HepG2 (cell line): Measurements from ENCODE around the gene RAD51C. TPM values are rescaled to one million over a fixed set of nuclear protein-coding genes. Genes with fewer than 3 reads are reported as not detected.
A peak's percentile ranks its signal among the peaks of the same experiment; 100 is the strongest.

Experiments
- ARNT ChIP-seq: fragments of 450-650 bp; IDR thresholded peaks from 2 replicates; pipeline ENCODE4 v1.6.1; 2017
- BORCS8-MEF2B ChIP-seq: sonication (generic); formaldehyde crosslinking; IDR thresholded peaks from 2 replicates; pipeline ENCODE4 v1.8.0; 2022; ENCODE audit warnings: mild to moderate bottlenecking, missing genetic modification reagents
- CREB1 ChIP-seq, 2 experiments: fragments of 450-650 bp in 1 of 2; IDR thresholded peaks; 2 replicates each; pipeline ENCODE4 v1.6.1; 2016 to 2017; ENCODE audit warnings: control low read depth in 1 of 2, mild to moderate bottlenecking in 1 of 2, missing compliant biosample characterization in 1 of 2, missing genetic modification characterization in 1 of 2
- CTCF ChIP-seq: sonication (generic); formaldehyde crosslinking; IDR thresholded peaks from 2 replicates; pipeline ENCODE4 v1.5.0; 2020; ENCODE audit warnings: mild to moderate bottlenecking, missing genetic modification reagents, moderate library complexity
- DNMT3B ChIP-seq: conservative IDR thresholded peaks from 2 replicates; pipeline ENCODE4 v1.6.1; 2016; ENCODE audit warnings: missing biosample characterization, control low read depth
- FOXA3 ChIP-seq: IDR thresholded peaks from 2 replicates; pipeline ENCODE4 v1.6.1; 2016; ENCODE audit warnings: missing genetic modification reagents, missing compliant biosample characterization
- HMG20A ChIP-seq: IDR thresholded peaks from 2 replicates; pipeline ENCODE4 v1.6.1; 2016; ENCODE audit warnings: borderline replicate concordance
- IRX3 ChIP-seq: sonication (generic); formaldehyde crosslinking; IDR thresholded peaks from 2 replicates; pipeline ENCODE4 v1.8.1; 2023; ENCODE audit warnings: mild to moderate bottlenecking, low read depth, missing genetic modification reagents, borderline replicate concordance
- ISL2 ChIP-seq: sonication (generic); formaldehyde crosslinking; IDR thresholded peaks from 2 replicates; pipeline ENCODE4 v1.5.0; 2020; ENCODE audit warnings: missing genetic modification reagents
- JDP2 ChIP-seq: sonication (generic); formaldehyde crosslinking; IDR thresholded peaks from 2 replicates; pipeline ENCODE4 v1.8.1; 2022; ENCODE audit warnings: missing genetic modification reagents, borderline replicate concordance
- JUN ChIP-seq: sonication (generic); formaldehyde crosslinking; IDR thresholded peaks from 2 replicates; pipeline ENCODE4 v1.4.0; 2020; ENCODE audit warnings: mild to moderate bottlenecking, missing genetic modification reagents
- KDM4B ChIP-seq: sonication (generic); formaldehyde crosslinking; IDR thresholded peaks from 2 replicates; pipeline ENCODE4 v1.4.0; 2020; ENCODE audit warnings: missing genetic modification reagents
- MAFF ChIP-seq: IDR thresholded peaks from 2 replicates; pipeline ENCODE4 v1.6.1; 2011; ENCODE audit warnings: low read depth, low read length, improper control_type of control experiment
- MIXL1 ChIP-seq: IDR thresholded peaks from 2 replicates; pipeline ENCODE4 v1.6.1; 2016
- NONO ChIP-seq, 2 experiments: fragments of 450-650 bp in 1 of 2; sonication (generic) in 1 of 2; formaldehyde crosslinking in 1 of 2; IDR thresholded peaks in 1 of 2; conservative IDR thresholded peaks in 1 of 2; 2 replicates each; pipeline versions ENCODE4 v1.6.1 to v1.8.0; 2017 to 2022; ENCODE audit warnings: mild to moderate bottlenecking in 1 of 2, missing genetic modification reagents in 1 of 2, moderate library complexity in 1 of 2
- POGK ChIP-seq: sonication (generic); formaldehyde crosslinking; conservative IDR thresholded peaks from 2 replicates; pipeline ENCODE4 v1.8.0; 2022; ENCODE audit warnings: mild to moderate bottlenecking, moderate library complexity, missing genetic modification reagents
- RFX1 ChIP-seq: fragments of 450-650 bp; IDR thresholded peaks from 2 replicates; pipeline ENCODE4 v1.6.1; 2017
- SP1 ChIP-seq, 2 experiments: fragments of 450-650 bp in 1 of 2; sonication (generic) in 1 of 2; formaldehyde crosslinking in 1 of 2; IDR thresholded peaks; 2 replicates each; pipeline versions ENCODE4 v1.4.0 to v1.6.1; 2016 to 2020; ENCODE audit warnings: missing genetic modification reagents in 1 of 2
- SP4 ChIP-seq: sonication (generic); formaldehyde crosslinking; IDR thresholded peaks from 2 replicates; pipeline ENCODE4 v1.8.1; 2023; ENCODE audit warnings: mild to moderate bottlenecking, missing genetic modification reagents
- TARDBP ChIP-seq: sonication (generic); formaldehyde crosslinking; IDR thresholded peaks from 2 replicates; pipeline ENCODE4 v1.8.0; 2022; ENCODE audit warnings: mild to moderate bottlenecking, missing genetic modification reagents
- ZC3H4 ChIP-seq: sonication (generic); formaldehyde crosslinking; IDR thresholded peaks from 2 replicates; pipeline ENCODE4 v1.4.0; 2020; ENCODE audit warnings: missing genetic modification reagents, borderline replicate concordance
- ZNF234 ChIP-seq: sonication (generic); formaldehyde crosslinking; conservative IDR thresholded peaks from 2 replicates; pipeline ENCODE4 v1.5.1; 2020; ENCODE audit warnings: mild to moderate bottlenecking, missing genetic modification reagents
- ZNF34 ChIP-seq: sonication (generic); formaldehyde crosslinking; IDR thresholded peaks from 2 replicates; pipeline ENCODE4 v1.4.0; 2020; ENCODE audit warnings: mild to moderate bottlenecking, missing genetic modification reagents, borderline replicate concordance
- ZNF513 ChIP-seq: sonication (generic); formaldehyde crosslinking; conservative IDR thresholded peaks from 2 replicates; pipeline ENCODE4 v1.5.0; 2020; ENCODE audit warnings: missing genetic modification reagents
- ZSCAN21 ChIP-seq: sonication (generic); formaldehyde crosslinking; IDR thresholded peaks from 2 replicates; pipeline ENCODE4 v1.8.0; 2022; ENCODE audit warnings: mild to moderate bottlenecking, missing genetic modification reagents, moderate library complexity, borderline replicate concordance
- polyA plus RNA-seq, 8 experiments: library from polyadenylated mRNA; depleted of rRNA in 3 of 8; stranded (reverse) in 7 of 8; unstranded in 1 of 8; fragments of >200 nt; fragmentation: Illumina TruSeq in 4 of 8; extraction: Trizol in 4 of 8; gene quantifications; 2 replicates each; pipeline versions ENCODE4 v1.2.1 to v1.2.3, GENCODE V29; 2011 to 2016; ENCODE audit warnings: low read depth in 4 of 8, missing spikeins in 1 of 8, mixed read lengths in 1 of 8; ENCODE audit not compliant: insufficient read depth in 1 of 8
- total RNA-seq, 5 experiments: library from RNA; depleted of rRNA; stranded (reverse); fragments of >200 nt; fragmentation: Illumina TruSeq; extraction: Trizol; gene quantifications; 2 replicates each; pipeline ENCODE4 v1.2.3, GENCODE V29; 2016; ENCODE audit warnings: low read depth in 1 of 5

RAD51C gene
- total and polyA plus RNA-seq, 2 of the 13 experiments (the other 11 are each of a cell fraction or from before 2014, with no cell fraction given) = 38.5 to 106 TPM

- TF ChIP-seq CTCF (CRISPR knock-in tag) = no peak; the same call in 1 of the 2 replicates
- peak; percentile 17 for TF ChIP-seq FOXA3 (CRISPR knock-in tag)
- no peak; the same call in 1 of the 2 replicates for TF ChIP-seq JDP2
- peak; percentile 93 for TF ChIP-seq IRX3 (CRISPR knock-in tag)
- TF ChIP-seq RFX1 = no peak
- TF ChIP-seq BORCS8-MEF2B (CRISPR knock-in tag) = peak; percentile 98
- peak; percentile 82; the same call in 1 of the 2 replicates for TF ChIP-seq MIXL1 (CRISPR knock-in tag)
- TF ChIP-seq CREB1 (IDR thresholded peaks at IDR 0.05) = peak; percentile 99
- TF ChIP-seq CREB1 (CRISPR knock-in tag; IDR thresholded peaks at IDR 0.05) = peak; percentile 98
- TF ChIP-seq MAFF = no peak
- peak; percentile 86 for TF ChIP-seq SP4 (CRISPR knock-in tag)
- TF ChIP-seq ZSCAN21 (CRISPR knock-in tag) = peak; percentile 95
- peak; percentile 87; the same call in 1 of the 2 replicates for TF ChIP-seq DNMT3B (CRISPR knock-in tag)
- peak; percentile 80 for TF ChIP-seq POGK (CRISPR knock-in tag)
- no peak for TF ChIP-seq ZC3H4
- TF ChIP-seq ZNF34 (CRISPR knock-in tag) = peak; percentile 50; the same call in 1 of the 2 replicates
- TF ChIP-seq ZNF234 (CRISPR knock-in tag) = peak; percentile 93
- TF ChIP-seq KDM4B (CRISPR knock-in tag) = peak; percentile 87; the same call in 1 of the 2 replicates
- peak; percentile 71; the same call in 1 of the 2 replicates for TF ChIP-seq JUN (CRISPR knock-in tag)
- TF ChIP-seq ISL2 (CRISPR knock-in tag) = peak; percentile 87
- no peak for TF ChIP-seq NONO (IDR thresholded peaks at IDR 0.05)
- TF ChIP-seq NONO (CRISPR knock-in tag; conservative IDR thresholded peaks at IDR 0.05) = peak; percentile 31; the same call in 1 of the 2 replicates
- peak; percentile 69; the same call in 1 of the 2 replicates for TF ChIP-seq TARDBP (CRISPR knock-in tag)
- TF ChIP-seq ZNF513 (CRISPR knock-in tag) = no peak
- TF ChIP-seq HMG20A = no peak
- TF ChIP-seq ARNT = no peak
- no peak for TF ChIP-seq SP1 (IDR thresholded peaks at IDR 0.05)
- TF ChIP-seq SP1 (CRISPR knock-in tag; IDR thresholded peaks at IDR 0.05) = peak; percentile 74
Measured at GRCh38 chr17:58692239-58693055, at the start of gene RAD51C (continued).
